H9 (cell line): ENCODE data around the gene RAD54L. TPM values are rescaled to one million over a fixed set of nuclear protein-coding genes. Genes with fewer than 3 reads are reported as not detected.

Experiments used
- DNase-seq: peaks from one replicate; pipeline ENCODE4 v3.0.0-alpha.2; 2017
- H2AFZ ChIP-seq: one replicate; pipeline ENCODE4 v1.6.1; 2013; ENCODE audit warnings: mild to moderate bottlenecking, low read length, control low read depth, moderate library complexity
- H2AK5ac ChIP-seq: 2 replicates; pipeline ENCODE4 v1.6.1; 2013; ENCODE audit warnings: low read length, control low read depth, mixed read lengths; ENCODE audit not compliant: insufficient read length
- H2BK120ac ChIP-seq: one replicate; pipeline ENCODE4 v1.6.1; 2013; ENCODE audit warnings: low read depth, mild to moderate bottlenecking, low read length, control low read depth, inconsistent platforms; ENCODE audit not compliant: poor library complexity, severe bottlenecking
- H2BK12ac ChIP-seq: 2 replicates; pipeline ENCODE4 v1.6.1; 2013; ENCODE audit warnings: low read length, control low read depth, mixed read lengths, low read depth; ENCODE audit not compliant: insufficient read length
- H2BK15ac ChIP-seq: 2 replicates; pipeline ENCODE4 v1.6.1; 2013; ENCODE audit warnings: low read depth, low read length, control low read depth
- H2BK20ac ChIP-seq: one replicate; pipeline ENCODE4 v1.6.1; 2013; ENCODE audit warnings: low read depth, mild to moderate bottlenecking, low read length, control low read depth, inconsistent platforms; ENCODE audit not compliant: poor library complexity, severe bottlenecking
- H2BK5ac ChIP-seq: 2 replicates; pipeline ENCODE4 v1.6.1; 2013; ENCODE audit warnings: low read length, control low read depth, mixed read lengths; ENCODE audit not compliant: insufficient read length
- H3K14ac ChIP-seq: 2 replicates; pipeline ENCODE4 v1.6.1; 2013; ENCODE audit warnings: low read length, control low read depth; ENCODE audit not compliant: insufficient read depth
- H3K18ac ChIP-seq: 2 replicates; pipeline ENCODE4 v1.6.1; 2013; ENCODE audit warnings: low read depth, mild to moderate bottlenecking, mixed read lengths, low read length, control low read depth; ENCODE audit not compliant: insufficient read length
- H3K23ac ChIP-seq: 2 replicates; pipeline ENCODE4 v1.6.1; 2013; ENCODE audit warnings: low read length, control low read depth, mixed read lengths, low read depth; ENCODE audit not compliant: insufficient read length
- H3K23me2 ChIP-seq: 2 replicates; pipeline ENCODE4 v1.6.1; 2013; ENCODE audit warnings: low read depth, mild to moderate bottlenecking, mixed read lengths, low read length, control low read depth; ENCODE audit not compliant: insufficient read length, poor library complexity, severe bottlenecking
- H3K27ac ChIP-seq: 2 replicates; pipeline ENCODE4 v1.5.1; 2013; ENCODE audit warnings: low read length, control low read depth, mixed read lengths, low read depth; ENCODE audit not compliant: insufficient read length
- H3K27me3 ChIP-seq: 2 replicates; pipeline ENCODE4 v1.6.1; 2013; ENCODE audit warnings: low read length, control low read depth, inconsistent platforms; ENCODE audit not compliant: insufficient read depth
- H3K4ac ChIP-seq: 2 replicates; pipeline ENCODE4 v1.6.1; 2013; ENCODE audit warnings: low read depth, mild to moderate bottlenecking, control low read depth, inconsistent platforms, low read length, moderate library complexity
- H3K4me1 ChIP-seq: 2 replicates; pipeline ENCODE4 v1.6.1; 2013; ENCODE audit warnings: low read length, control low read depth, inconsistent platforms; ENCODE audit not compliant: insufficient read depth
- H3K4me2 ChIP-seq: 2 replicates; pipeline ENCODE4 v1.6.1; 2013; ENCODE audit warnings: low read length, control low read depth, mixed read lengths; ENCODE audit not compliant: insufficient read length, insufficient read depth
- H3K56ac ChIP-seq: 2 replicates; pipeline ENCODE4 v1.6.1; 2013; ENCODE audit warnings: low read depth, mild to moderate bottlenecking, mixed read lengths, low read length, control low read depth; ENCODE audit not compliant: insufficient read length
- H3K79me1 ChIP-seq: 2 replicates; pipeline ENCODE4 v1.6.1; 2013; ENCODE audit warnings: low read depth, mild to moderate bottlenecking, moderate library complexity, low read length, control low read depth, inconsistent platforms; ENCODE audit not compliant: insufficient read depth, poor library complexity, severe bottlenecking
- H3K79me2 ChIP-seq: 2 replicates; pipeline ENCODE4 v1.6.1; 2013; ENCODE audit warnings: low read length, control low read depth, inconsistent platforms; ENCODE audit not compliant: insufficient read depth
- H3K9ac ChIP-seq: 2 replicates; pipeline ENCODE4 v1.6.1; 2013; ENCODE audit warnings: low read length, control low read depth, mixed read lengths; ENCODE audit not compliant: insufficient read length; ENCODE audit errors: extremely low read depth
- H3K9me3 ChIP-seq: one replicate; pipeline ENCODE4 v1.6.1; 2013; ENCODE audit warnings: low read depth, low read length, inconsistent platforms; ENCODE audit not compliant: control insufficient read depth
- H3T11ph ChIP-seq: one replicate; pipeline ENCODE4 v1.6.1; 2013; ENCODE audit warnings: mild to moderate bottlenecking, low read length, control low read depth, inconsistent platforms
- H4K20me1 ChIP-seq: one replicate; pipeline ENCODE4 v1.6.1; 2013; ENCODE audit not compliant: control insufficient read depth, insufficient read length, insufficient read depth
- H4K5ac ChIP-seq: 2 replicates; pipeline ENCODE4 v1.6.1; 2013; ENCODE audit warnings: low read depth, mild to moderate bottlenecking, mixed read lengths, low read length, control low read depth; ENCODE audit not compliant: insufficient read length
- H4K8ac ChIP-seq: replicated peaks from 2 replicates; pipeline ENCODE4 v1.6.1; 2013; ENCODE audit warnings: low read length, control low read depth, mixed read lengths, low read depth; ENCODE audit not compliant: insufficient read length
- H4K91ac ChIP-seq: 2 replicates; pipeline ENCODE4 v1.6.1; 2013; ENCODE audit warnings: low read depth, mild to moderate bottlenecking, moderate library complexity, mixed read lengths, low read length, control low read depth; ENCODE audit not compliant: insufficient read length
- H3K27ac Mint-ChIP-seq, 3 experiments: 2 replicates in 2 of 3; 3 replicates in 1 of 3; pipeline ENCODE4 v1.8.0; 2020 to 2021; ENCODE audit warnings: mixed read lengths in 3 of 3, mild to moderate bottlenecking in 1 of 3, moderate library complexity in 1 of 3
- H3K27me3 Mint-ChIP-seq: 2 replicates; pipeline ENCODE4 v1.8.0; 2021; ENCODE audit warnings: low read depth, mild to moderate bottlenecking, moderate library complexity, mixed read lengths
- H3K36me3 Mint-ChIP-seq, 3 experiments: 2 replicates in 2 of 3; 3 replicates in 1 of 3; pipeline ENCODE4 v1.8.0; 2020 to 2021; ENCODE audit warnings: low read depth in 3 of 3, mixed read lengths in 3 of 3; ENCODE audit not compliant: insufficient read depth in 1 of 3
- H3K4me1 Mint-ChIP-seq, 2 experiments: 2 replicates each; pipeline ENCODE4 v1.8.0; 2020; ENCODE audit warnings: mixed read lengths in 2 of 2
- H3K4me3 Mint-ChIP-seq, 2 experiments: 2 replicates in 1 of 2; 3 replicates in 1 of 2; pipeline ENCODE4 v1.8.0; 2020 to 2021; ENCODE audit warnings: mild to moderate bottlenecking in 2 of 2, mixed read lengths in 2 of 2, moderate library complexity in 1 of 2
- H3K9me3 Mint-ChIP-seq, 2 experiments: 2 replicates in 1 of 2; 3 replicates in 1 of 2; pipeline ENCODE4 v1.8.0; 2020; ENCODE audit warnings: mild to moderate bottlenecking in 2 of 2, mixed read lengths in 2 of 2, moderate library complexity in 1 of 2
- WGBS: extraction: QIAGEN DNeasy Blood & Tissue Kit; methylation state at CpG from one replicate; pipeline ENCODE4 v1.1.7; 2013; ENCODE audit warnings: missing lambda C conversion rate, low lambda C conversion rate, mixed read lengths; ENCODE audit not compliant: insufficient read length; ENCODE audit errors: extremely low coverage; 5-methylcytosine and 5-hydroxymethylcytosine counted together
- total RNA-seq: library from RNA; stranded (reverse); gene quantifications from 2 replicates; pipeline ENCODE4 v1.2.1, GENCODE V29; 2021
- TF ChIP-seq, protein P1 (sequence below): fragments of 200-600 bp; sonication (generic); conservative IDR thresholded peaks from 3 replicates; pipeline ENCODE4 v1.8.0; 2021; ENCODE audit warnings: antibody characterized with exemption, mild to moderate bottlenecking

The RAD54L gene
- total RNA-seq, 1 experiment from 2014 or later: 43.4 TPM

DNA sequence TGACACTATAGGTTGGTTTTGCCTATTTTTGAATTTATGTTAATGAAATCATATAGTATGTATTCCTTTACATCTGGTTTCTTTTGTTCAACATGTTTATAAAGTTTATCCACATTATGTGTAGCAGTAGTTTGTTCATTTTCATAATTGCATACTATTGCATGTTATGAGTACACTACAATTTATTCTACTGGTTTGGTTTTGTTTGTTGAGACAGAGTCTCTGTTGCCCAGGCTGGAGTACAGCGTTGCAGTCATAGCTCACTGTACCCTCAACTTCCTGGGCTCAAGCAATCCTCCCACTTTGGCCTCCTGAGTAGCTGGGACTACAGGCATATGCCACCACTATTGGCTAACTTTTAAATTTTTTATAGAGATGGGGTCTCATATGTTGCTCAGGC lies 21.0 kb downstream of the RAD54L start:
- H3K4me3 Mint-ChIP-seq: no peak overlapping the region
- H3K9me3 Mint-ChIP-seq: no peaks in the 10 kb centered on the region

More for the DNA sequence above, 21.0 kb downstream of the RAD54L start:
- Histone ChIP-seq H3K56ac (no peak overlapping the region), H4K91ac (no peak overlapping the region), H3K9ac (no peak overlapping the region), H2AFZ (no peak overlapping the region), H3K4me2 (no peak overlapping the region), H3K79me2 (no peaks in the 10 kb centered on the region), H3K4ac (no peak overlapping the region), H3K27ac (no peak overlapping the region), H4K8ac (no peak overlapping the region), H4K20me1 (no peaks in the 10 kb centered on the region), H3K23ac (no peak overlapping the region), H3K14ac (no peak overlapping the region), H2BK20ac (no peak overlapping the region), H3K27me3 (no peaks in the 10 kb centered on the region), H3T11ph (no peak overlapping the region), H2BK120ac (no peak overlapping the region), H4K5ac (no peak overlapping the region), H3K79me1 (no peaks in the 10 kb centered on the region), H3K9me3 (no peaks in the 10 kb centered on the region), H3K4me1 (no peaks in the 10 kb centered on the region), H3K23me2 (no peaks in the 10 kb centered on the region), H2AK5ac (no peak overlapping the region), H2BK12ac (no peak overlapping the region), H3K18ac (no peak overlapping the region), H2BK15ac (no peak overlapping the region), H2BK5ac (no peak overlapping the region)
- H3K27me3 Mint-ChIP-seq: no peaks in the 10 kb centered on the region
- no CpG with 5 or more reads among the region's 1 CpG for WGBS
- no peaks in the 10 kb centered on the region for H3K4me1 Mint-ChIP-seq
- TF ChIP-seq, protein P1, sequence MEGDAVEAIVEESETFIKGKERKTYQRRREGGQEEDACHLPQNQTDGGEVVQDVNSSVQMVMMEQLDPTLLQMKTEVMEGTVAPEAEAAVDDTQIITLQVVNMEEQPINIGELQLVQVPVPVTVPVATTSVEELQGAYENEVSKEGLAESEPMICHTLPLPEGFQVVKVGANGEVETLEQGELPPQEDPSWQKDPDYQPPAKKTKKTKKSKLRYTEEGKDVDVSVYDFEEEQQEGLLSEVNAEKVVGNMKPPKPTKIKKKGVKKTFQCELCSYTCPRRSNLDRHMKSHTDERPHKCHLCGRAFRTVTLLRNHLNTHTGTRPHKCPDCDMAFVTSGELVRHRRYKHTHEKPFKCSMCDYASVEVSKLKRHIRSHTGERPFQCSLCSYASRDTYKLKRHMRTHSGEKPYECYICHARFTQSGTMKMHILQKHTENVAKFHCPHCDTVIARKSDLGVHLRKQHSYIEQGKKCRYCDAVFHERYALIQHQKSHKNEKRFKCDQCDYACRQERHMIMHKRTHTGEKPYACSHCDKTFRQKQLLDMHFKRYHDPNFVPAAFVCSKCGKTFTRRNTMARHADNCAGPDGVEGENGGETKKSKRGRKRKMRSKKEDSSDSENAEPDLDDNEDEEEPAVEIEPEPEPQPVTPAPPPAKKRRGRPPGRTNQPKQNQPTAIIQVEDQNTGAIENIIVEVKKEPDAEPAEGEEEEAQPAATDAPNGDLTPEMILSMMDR: no peak
- peaks cover 44 to 96% (median 81%) of the 10 kb centered on the region in 3 experiments; a peak in 6 of 7 replicates for H3K36me3 Mint-ChIP-seq
- H3K27ac Mint-ChIP-seq: no peak overlapping the region
- no peak for DNase-seq
